HL-60 (cell line): ENCODE data around the gene TGFBR3.

Experiments
- DNase-seq, 2 experiments: peaks; one replicate each; pipeline ENCODE4 v3.0.0-alpha.2; 2010 to 2020; ENCODE audit warnings: low read depth in 1 of 2, low spot score in 1 of 2
- H3K27ac ChIP-seq: fragments of 250-450 bp; sonication (Bioruptor Pico); replicated peaks from 2 replicates; pipeline ENCODE4 v1.5.1; 2020; ENCODE audit warnings: mild to moderate bottlenecking, moderate library complexity
- H3K27me3 ChIP-seq: fragments of 250-450 bp; sonication (Bioruptor Pico); 2 replicates; pipeline ENCODE4 v1.5.1; 2021; ENCODE audit warnings: mild to moderate bottlenecking, moderate library complexity; ENCODE audit not compliant: insufficient read depth, poor library complexity, severe bottlenecking
- H3K4me3 ChIP-seq: replicated peaks from 2 replicates; pipeline ENCODE4 v1.5.1; 2011; ENCODE audit warnings: mild to moderate bottlenecking, control low read depth, low read length; ENCODE audit not compliant: insufficient read depth
- GABPA ChIP-seq: IDR thresholded peaks from 2 replicates; pipeline ENCODE4 v1.6.1; 2012; ENCODE audit warnings: low read depth
- POLR2AphosphoS5 ChIP-seq: IDR thresholded peaks from 2 replicates; pipeline ENCODE4 v1.6.1; 2012; ENCODE audit warnings: low read depth
- SPI1 ChIP-seq: IDR thresholded peaks from 2 replicates; pipeline ENCODE4 v1.6.1; 2012; ENCODE audit warnings: low read depth, mild to moderate bottlenecking, borderline replicate concordance
- TF ChIP-seq, protein P1 (sequence below): IDR thresholded peaks from 2 replicates; pipeline ENCODE4 v1.6.1; 2012; ENCODE audit warnings: low read depth; ENCODE audit not compliant: insufficient replicate concordance
- TF ChIP-seq, protein P2 (sequence below): IDR thresholded peaks from one replicate; pipeline ENCODE4 v1.5.1; 2011; ENCODE audit warnings: low read length, control low read depth, inconsistent platforms; ENCODE audit not compliant: insufficient read depth

Gene TGFBR3

DNA sequence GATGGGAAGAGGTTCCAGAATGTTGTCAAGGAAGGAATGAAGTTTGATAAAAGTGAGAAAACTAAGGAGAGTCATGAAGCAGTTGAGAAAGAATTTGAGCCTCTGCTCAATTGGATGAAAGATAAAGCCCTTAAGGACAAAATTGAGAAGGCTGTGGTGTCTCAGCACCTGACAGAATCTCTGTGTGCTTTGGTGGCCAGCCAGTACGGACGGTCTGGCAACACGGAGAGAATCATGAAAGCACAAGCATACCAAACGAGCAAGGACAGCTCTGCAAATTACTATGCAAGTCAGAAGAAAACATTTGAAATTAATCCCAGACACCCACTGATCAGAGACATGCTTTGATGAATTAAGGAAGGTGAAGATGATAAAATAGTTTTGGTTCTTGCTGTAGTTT is 242.5 kb downstream of the TGFBR3 start:
- no peaks in the 10 kb centered on the region for H3K27me3 ChIP-seq
- no peak for DNase-seq
- H3K27ac ChIP-seq, result no peak overlapping the region
- no peak overlapping the region for H3K4me3 ChIP-seq
- TF ChIP-seq GABPA (no peak), SPI1 (no peak), POLR2AphosphoS5 (no peak)
- TF ChIP-seq, protein P1, sequence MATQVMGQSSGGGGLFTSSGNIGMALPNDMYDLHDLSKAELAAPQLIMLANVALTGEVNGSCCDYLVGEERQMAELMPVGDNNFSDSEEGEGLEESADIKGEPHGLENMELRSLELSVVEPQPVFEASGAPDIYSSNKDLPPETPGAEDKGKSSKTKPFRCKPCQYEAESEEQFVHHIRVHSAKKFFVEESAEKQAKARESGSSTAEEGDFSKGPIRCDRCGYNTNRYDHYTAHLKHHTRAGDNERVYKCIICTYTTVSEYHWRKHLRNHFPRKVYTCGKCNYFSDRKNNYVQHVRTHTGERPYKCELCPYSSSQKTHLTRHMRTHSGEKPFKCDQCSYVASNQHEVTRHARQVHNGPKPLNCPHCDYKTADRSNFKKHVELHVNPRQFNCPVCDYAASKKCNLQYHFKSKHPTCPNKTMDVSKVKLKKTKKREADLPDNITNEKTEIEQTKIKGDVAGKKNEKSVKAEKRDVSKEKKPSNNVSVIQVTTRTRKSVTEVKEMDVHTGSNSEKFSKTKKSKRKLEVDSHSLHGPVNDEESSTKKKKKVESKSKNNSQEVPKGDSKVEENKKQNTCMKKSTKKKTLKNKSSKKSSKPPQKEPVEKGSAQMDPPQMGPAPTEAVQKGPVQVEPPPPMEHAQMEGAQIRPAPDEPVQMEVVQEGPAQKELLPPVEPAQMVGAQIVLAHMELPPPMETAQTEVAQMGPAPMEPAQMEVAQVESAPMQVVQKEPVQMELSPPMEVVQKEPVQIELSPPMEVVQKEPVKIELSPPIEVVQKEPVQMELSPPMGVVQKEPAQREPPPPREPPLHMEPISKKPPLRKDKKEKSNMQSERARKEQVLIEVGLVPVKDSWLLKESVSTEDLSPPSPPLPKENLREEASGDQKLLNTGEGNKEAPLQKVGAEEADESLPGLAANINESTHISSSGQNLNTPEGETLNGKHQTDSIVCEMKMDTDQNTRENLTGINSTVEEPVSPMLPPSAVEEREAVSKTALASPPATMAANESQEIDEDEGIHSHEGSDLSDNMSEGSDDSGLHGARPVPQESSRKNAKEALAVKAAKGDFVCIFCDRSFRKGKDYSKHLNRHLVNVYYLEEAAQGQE, result no peak
- TF ChIP-seq, protein P2, sequence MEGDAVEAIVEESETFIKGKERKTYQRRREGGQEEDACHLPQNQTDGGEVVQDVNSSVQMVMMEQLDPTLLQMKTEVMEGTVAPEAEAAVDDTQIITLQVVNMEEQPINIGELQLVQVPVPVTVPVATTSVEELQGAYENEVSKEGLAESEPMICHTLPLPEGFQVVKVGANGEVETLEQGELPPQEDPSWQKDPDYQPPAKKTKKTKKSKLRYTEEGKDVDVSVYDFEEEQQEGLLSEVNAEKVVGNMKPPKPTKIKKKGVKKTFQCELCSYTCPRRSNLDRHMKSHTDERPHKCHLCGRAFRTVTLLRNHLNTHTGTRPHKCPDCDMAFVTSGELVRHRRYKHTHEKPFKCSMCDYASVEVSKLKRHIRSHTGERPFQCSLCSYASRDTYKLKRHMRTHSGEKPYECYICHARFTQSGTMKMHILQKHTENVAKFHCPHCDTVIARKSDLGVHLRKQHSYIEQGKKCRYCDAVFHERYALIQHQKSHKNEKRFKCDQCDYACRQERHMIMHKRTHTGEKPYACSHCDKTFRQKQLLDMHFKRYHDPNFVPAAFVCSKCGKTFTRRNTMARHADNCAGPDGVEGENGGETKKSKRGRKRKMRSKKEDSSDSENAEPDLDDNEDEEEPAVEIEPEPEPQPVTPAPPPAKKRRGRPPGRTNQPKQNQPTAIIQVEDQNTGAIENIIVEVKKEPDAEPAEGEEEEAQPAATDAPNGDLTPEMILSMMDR, result no peak

DNA sequence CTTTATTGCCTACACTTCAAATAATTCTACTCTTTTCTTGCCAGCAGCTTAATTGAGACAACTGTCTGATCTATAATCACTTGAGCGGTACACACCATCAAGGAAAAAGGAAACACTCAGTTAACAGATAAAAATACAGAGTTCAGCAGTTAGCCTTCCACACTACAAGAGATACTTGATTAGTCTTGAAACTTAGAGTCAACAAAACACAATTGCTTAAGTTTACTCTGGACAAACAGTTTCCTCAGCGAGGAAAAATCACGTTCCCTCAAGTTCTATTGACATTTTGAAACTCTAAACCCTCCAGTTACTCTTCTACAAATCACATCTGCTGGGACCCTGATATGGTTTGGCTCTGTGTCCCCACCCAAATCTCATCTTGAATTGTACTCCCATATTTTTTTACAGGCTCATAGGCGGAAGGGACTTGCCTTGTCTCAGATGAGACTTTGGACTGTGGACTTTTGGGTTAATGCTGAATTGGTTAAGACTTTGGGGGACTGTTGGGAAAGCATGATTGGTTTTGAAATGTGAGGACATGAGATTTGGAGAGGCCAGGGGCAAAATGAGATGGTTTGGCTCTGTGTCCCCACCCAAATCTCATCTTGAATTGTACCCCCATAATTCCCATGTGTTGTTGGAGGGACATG is 244.9 kb downstream of the TGFBR3 start:
- TF ChIP-seq SPI1, result no peak
- DNase-seq, result no peak
- H3K27ac ChIP-seq, result no peak overlapping the region

DNA sequence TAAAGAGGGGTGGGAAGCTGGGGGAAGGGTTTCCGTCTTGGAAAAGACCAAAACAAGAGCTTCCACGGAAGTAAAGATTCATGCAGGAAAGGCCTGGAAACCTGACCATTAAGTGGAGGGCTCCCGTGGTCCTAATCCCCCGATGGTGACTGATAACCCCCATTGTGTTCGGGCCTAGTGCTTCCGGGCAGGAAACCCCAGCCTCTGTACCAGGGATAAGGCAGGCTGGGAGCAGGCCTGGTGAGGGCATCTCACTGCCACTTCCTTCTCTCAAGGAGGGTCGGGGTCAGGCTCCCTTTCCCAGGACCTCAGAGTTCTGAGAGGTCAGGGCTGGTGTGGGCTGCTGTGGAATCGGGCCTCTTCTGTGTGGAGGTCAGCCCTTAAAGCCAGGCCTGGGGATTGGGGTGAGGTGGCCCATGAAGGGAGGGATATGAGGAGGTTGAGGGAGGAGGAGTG is 248.4 kb downstream of the TGFBR3 start:
- no peak overlapping the region for H3K4me3 ChIP-seq
- no peak for TF ChIP-seq GABPA
- DNase-seq, result no peak
- H3K27ac ChIP-seq, result no peak overlapping the region
- no peaks in the 10 kb centered on the region for H3K27me3 ChIP-seq

More for the DNA sequence above, 244.9 kb downstream of the TGFBR3 start:
- Histone ChIP-seq H3K27me3 (no peaks in the 10 kb centered on the region), H3K4me3 (no peak overlapping the region)

DNA sequence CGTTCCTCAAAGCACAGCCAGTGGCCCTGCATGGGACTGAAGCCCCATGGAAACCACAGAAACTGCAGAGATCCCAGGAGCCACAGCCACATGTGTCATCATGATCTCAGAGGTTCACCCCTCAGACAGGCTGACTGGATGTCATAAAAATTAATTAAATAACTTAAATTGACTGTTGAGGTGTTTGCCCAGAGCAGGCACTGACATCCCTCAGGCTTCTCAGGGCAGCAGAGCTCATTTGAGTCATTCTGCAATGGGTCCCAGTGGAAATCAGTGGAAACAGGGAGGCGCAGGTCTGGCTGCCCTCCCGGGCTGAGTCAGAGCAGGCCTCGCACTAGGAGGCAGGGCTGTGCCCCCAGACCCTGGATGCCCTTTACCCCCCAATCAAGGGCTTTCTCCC is 250.2 kb downstream of the TGFBR3 start:
- no peaks in the 10 kb centered on the region for H3K27me3 ChIP-seq
- DNase-seq, result no peak
- H3K27ac ChIP-seq, result no peak overlapping the region
- TF ChIP-seq SPI1 (no peak), POLR2AphosphoS5 (no peak), GABPA (no peak)
- TF ChIP-seq, protein P2, result no peak
- TF ChIP-seq, protein P1, result no peak
- H3K4me3 ChIP-seq, result no peak overlapping the region

DNA sequence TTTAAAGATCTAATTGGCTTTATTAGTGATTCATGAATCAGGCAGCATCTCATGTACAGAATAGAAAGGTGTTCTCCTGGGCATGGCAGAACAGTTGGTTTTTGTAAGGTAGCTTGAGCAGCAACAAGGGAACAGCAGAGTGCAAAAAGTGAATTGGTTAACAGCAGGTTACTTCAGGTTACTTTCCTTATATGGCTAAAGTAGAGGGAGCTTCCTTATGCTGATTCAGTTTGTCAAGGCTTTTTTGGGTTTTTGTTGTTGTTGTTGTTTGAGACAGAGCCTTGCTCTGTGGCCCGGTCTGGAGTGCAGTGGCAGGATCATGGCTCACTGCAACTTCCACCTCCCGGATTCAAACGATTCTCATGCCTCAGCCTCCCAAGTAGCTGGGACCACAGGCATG is 252.5 kb downstream of the TGFBR3 start:
- H3K27me3 ChIP-seq, result no peaks in the 10 kb centered on the region
- H3K4me3 ChIP-seq, result no peak overlapping the region
- H3K27ac ChIP-seq, result no peak overlapping the region
- TF ChIP-seq SPI1, result no peak
- TF ChIP-seq, protein P2, result no peak
- TF ChIP-seq GABPA, result no peak
- TF ChIP-seq, protein P1, result no peak
- no peak for TF ChIP-seq POLR2AphosphoS5
- DNase-seq, result no peak
